ENCODE measurements around the gene SPATA31D4. TPM values are rescaled to one million over a fixed set of nuclear protein-coding genes. Genes with fewer than 3 reads are reported as not detected.
"Not testable (repeated sequence)": the region's sequence is repeated elsewhere in the genome, so short reads cannot be mapped to it uniquely, and the experiment has no call there.

Gene SPATA31D4
- total RNA-seq, 2 experiments from 2014 or later = not detected

GRCh38 chr9:81915801-81916505, 12.3 kb upstream of the SPATA31D4 start:
- no peaks in the 10 kb centered on the region for H3K36me3 Mint-ChIP-seq (ENCODE audit: low read depth)

DNA sequence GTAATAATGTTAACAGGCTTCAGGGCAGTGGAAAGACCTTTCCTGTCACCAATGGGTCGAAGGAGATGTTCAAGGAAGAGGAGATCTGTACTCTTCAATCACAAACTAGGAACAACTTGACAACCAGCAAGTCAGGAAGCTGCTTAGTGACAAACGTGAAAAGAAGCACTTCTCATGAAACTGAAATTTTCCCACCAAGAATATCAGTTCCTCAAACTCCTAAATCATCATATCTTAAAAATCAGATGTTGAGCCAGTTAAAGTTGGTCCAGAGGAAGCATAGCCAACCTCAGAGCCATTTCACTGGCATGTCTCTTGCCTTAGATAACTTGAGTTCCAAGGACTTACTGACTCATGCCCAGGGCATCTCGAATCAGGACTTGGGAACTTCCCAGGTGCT, 9.7 kb upstream of the SPATA31D4 start:
- H3K36me3 Mint-ChIP-seq (ENCODE audit: low read depth); H3K27ac Mint-ChIP-seq; H3K9me3 Mint-ChIP-seq; H3K27me3 Mint-ChIP-seq; POLR2A ChIA-PET; H3K4me3 Mint-ChIP-seq; H3K4me1 Mint-ChIP-seq; DNase-seq; CTCF ChIA-PET: not testable (repeated sequence)

More at GRCh38 chr9:81915801-81916505, 12.3 kb upstream of the SPATA31D4 start:
- Mint-ChIP-seq H3K27ac (no peak overlapping the region), H3K4me1 (no peaks in the 10 kb centered on the region), H3K4me3 (no peak overlapping the region), H3K27me3 (no peaks in the 10 kb centered on the region), H3K9me3 (no peaks in the 10 kb centered on the region)
- no peak for DNase-seq
- CTCF ChIA-PET = no interaction called here
- POLR2A ChIA-PET = no interaction called here

- H3K9me3 Mint-ChIP-seq; H3K4me1 Mint-ChIP-seq; H3K27ac Mint-ChIP-seq; CTCF ChIA-PET; DNase-seq; H3K4me3 Mint-ChIP-seq; POLR2A ChIA-PET; H3K36me3 Mint-ChIP-seq (ENCODE audit: low read depth); H3K27me3 Mint-ChIP-seq: not testable (repeated sequence)
Observed at GRCh38 chr9:81930147-81930546, 1.9 kb downstream of the SPATA31D4 start.

DNA sequence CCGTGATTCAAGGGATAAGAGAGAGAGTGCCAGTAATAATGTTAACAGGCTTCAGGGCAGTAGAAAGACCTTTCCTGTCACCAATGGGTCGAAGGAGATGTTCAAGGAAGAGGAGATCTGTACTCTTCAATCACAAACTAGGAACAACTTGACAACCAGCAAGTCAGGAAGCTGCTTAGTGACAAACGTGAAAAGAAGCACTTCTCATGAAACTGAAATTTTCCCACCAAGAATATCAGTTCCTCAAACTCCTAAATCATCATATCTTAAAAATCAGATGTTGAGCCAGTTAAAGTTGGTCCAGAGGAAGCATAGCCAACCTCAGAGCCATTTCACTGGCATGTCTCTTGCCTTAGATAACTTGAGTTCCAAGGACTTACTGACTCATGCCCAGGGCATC, 5.3 kb downstream of the SPATA31D4 start:
- H3K27ac Mint-ChIP-seq; H3K4me3 Mint-ChIP-seq; H3K36me3 Mint-ChIP-seq (ENCODE audit: low read depth); H3K4me1 Mint-ChIP-seq; CTCF ChIA-PET; POLR2A ChIA-PET; H3K27me3 Mint-ChIP-seq; H3K9me3 Mint-ChIP-seq; DNase-seq: not testable (repeated sequence)

GRCh38 chr9:81943393-81943792, 15.2 kb downstream of the SPATA31D4 start, which contains the start of gene SPATA31D3:
TSS of gene SPATA31D3 (plus strand) at chr9:81943500. CDS start at chr9:81943586, 86 bp downstream.
- CTCF ChIA-PET; H3K36me3 Mint-ChIP-seq (ENCODE audit: low read depth); DNase-seq; POLR2A ChIA-PET; H3K9me3 Mint-ChIP-seq; H3K27ac Mint-ChIP-seq; H3K27me3 Mint-ChIP-seq; H3K4me3 Mint-ChIP-seq; H3K4me1 Mint-ChIP-seq: not testable (repeated sequence)

DNA sequence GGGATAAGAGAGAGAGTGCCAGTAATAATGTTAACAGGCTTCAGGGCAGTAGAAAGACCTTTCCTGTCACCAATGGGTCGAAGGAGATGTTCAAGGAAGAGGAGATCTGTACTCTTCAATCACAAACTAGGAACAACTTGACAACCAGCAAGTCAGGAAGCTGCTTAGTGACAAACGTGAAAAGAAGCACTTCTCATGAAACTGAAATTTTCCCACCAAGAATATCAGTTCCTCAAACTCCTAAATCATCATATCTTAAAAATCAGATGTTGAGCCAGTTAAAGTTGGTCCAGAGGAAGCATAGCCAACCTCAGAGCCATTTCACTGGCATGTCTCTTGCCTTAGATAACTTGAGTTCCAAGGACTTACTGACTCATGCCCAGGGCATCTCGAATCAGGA, 20.4 kb downstream of the SPATA31D4 start:
- H3K27me3 Mint-ChIP-seq; H3K4me1 Mint-ChIP-seq; POLR2A ChIA-PET; H3K36me3 Mint-ChIP-seq (ENCODE audit: low read depth); DNase-seq; H3K9me3 Mint-ChIP-seq; H3K4me3 Mint-ChIP-seq; H3K27ac Mint-ChIP-seq; CTCF ChIA-PET: not testable (repeated sequence)

DNA sequence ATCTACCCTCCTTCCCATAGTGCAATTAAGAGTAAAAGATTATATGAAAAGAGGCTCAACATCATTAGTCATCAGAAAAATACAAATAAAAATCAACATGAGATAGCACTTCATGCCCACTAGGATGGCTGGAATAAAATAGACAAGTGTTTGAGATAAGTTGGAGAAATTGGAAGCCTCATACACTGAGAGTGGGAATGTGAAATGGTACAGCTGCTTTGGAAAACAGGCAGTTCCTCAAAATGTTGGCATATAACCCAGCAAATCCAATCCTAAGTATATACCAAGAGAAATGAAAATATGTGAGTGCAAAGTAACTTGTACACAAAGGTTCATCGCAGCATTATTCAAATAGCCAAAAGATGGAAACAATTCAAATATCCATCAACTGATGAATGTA, 24.9 kb downstream of the SPATA31D4 start:
- Mint-ChIP-seq H3K9me3 (peaks cover 12% of the 10 kb centered on the region), H3K27ac (no peak overlapping the region), H3K4me1 (no peaks in the 10 kb centered on the region), H3K27me3 (no peaks in the 10 kb centered on the region), H3K4me3 (no peak overlapping the region), H3K36me3 (ENCODE audit: low read depth) (no peaks in the 10 kb centered on the region)
- CTCF ChIA-PET = no interaction called here
- POLR2A ChIA-PET = no interaction called here
- no peak for DNase-seq

- POLR2A ChIA-PET = no interaction called here
- H3K4me1 Mint-ChIP-seq = no peaks in the 10 kb centered on the region
- no peak overlapping the region for H3K4me3 Mint-ChIP-seq
- peaks cover 12% of the 10 kb centered on the region for H3K9me3 Mint-ChIP-seq
- no peaks in the 10 kb centered on the region for H3K36me3 Mint-ChIP-seq (ENCODE audit: low read depth)
- no peak overlapping the region for H3K27ac Mint-ChIP-seq
- H3K27me3 Mint-ChIP-seq = no peaks in the 10 kb centered on the region
- no peak for DNase-seq
- CTCF ChIA-PET = no interaction called here
Observed at GRCh38 chr9:81955625-81956024, 27.4 kb downstream of the SPATA31D4 start.

- ChIA-PET POLR2A (no interaction called here), CTCF (no interaction called here)
- H3K27ac Mint-ChIP-seq = no peak overlapping the region
- peaks cover 3% of the 10 kb centered on the region for H3K9me3 Mint-ChIP-seq
- DNase-seq = no peak
- H3K27me3 Mint-ChIP-seq = no peaks in the 10 kb centered on the region
- H3K4me3 Mint-ChIP-seq = no peak overlapping the region
- H3K36me3 Mint-ChIP-seq (ENCODE audit: low read depth) = no peaks in the 10 kb centered on the region
- no peaks in the 10 kb centered on the region for H3K4me1 Mint-ChIP-seq
Observed at GRCh38 chr9:81964218-81965171, 36.3 kb downstream of the SPATA31D4 start.

DNA sequence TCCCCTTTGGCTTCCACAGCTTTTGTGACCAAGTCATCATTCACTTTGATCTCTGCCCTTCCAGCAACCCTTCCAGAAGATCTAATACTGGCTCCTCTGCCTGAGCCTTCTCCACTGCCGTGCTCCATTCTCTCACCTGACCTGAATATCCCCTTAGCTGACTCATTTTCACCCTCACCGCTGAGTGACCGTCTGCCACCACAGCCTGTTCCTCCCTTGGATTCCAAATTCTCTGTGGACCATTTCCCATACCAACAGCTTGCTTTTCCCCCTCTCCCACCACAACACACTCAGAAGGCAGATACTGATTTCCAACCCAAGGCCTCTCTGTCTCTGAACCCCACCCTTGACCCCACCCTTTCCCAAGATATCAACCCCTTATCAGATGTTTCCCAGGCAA, 39.8 kb downstream of the SPATA31D4 start:
- POLR2A ChIA-PET = no interaction called here
- DNase-seq = no peak
- Mint-ChIP-seq H3K4me1 (no peaks in the 10 kb centered on the region), H3K9me3 (peaks cover 3% of the 10 kb centered on the region), H3K4me3 (no peak overlapping the region), H3K27ac (no peak overlapping the region), H3K27me3 (no peaks in the 10 kb centered on the region), H3K36me3 (ENCODE audit: low read depth) (no peaks in the 10 kb centered on the region)
- CTCF ChIA-PET = no interaction called here

- no peaks in the 10 kb centered on the region for H3K27me3 Mint-ChIP-seq
- no peak overlapping the region for H3K4me3 Mint-ChIP-seq
- DNase-seq = no peak
- H3K4me1 Mint-ChIP-seq = no peaks in the 10 kb centered on the region
- peaks cover 5% of the 10 kb centered on the region for H3K9me3 Mint-ChIP-seq
- POLR2A ChIA-PET = no interaction called here
- CTCF ChIA-PET = no interaction called here
- no peaks in the 10 kb centered on the region for H3K36me3 Mint-ChIP-seq (ENCODE audit: low read depth)
- no peak overlapping the region for H3K27ac Mint-ChIP-seq
Observed at GRCh38 chr9:81969971-81970370, 41.7 kb downstream of the SPATA31D4 start.

DNA sequence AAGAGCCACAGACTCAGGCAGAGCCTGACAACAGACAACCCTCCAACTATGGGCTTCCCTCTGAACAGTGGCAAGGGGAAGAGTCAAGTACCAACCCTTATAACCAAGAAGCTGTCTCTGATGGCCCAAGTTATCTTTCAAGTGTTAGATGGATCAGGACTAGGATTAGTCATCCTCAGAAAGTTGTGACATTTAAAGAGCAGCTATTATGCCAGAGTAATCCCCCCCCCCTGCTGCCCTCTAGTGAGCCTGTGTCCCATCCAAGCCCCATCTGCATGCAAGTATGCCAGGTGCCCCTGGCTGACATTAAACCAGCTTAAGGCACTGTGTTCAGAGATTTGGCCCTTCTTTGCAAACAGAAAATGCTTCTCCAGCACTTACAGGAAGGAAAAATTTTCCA, 43.5 kb downstream of the SPATA31D4 start:
- CTCF ChIA-PET = no interaction called here
- no peak for DNase-seq
- H3K27me3 Mint-ChIP-seq = no peaks in the 10 kb centered on the region

GRCh38 chr9:81974764-81975163, 46.5 kb downstream of the SPATA31D4 start:
- H3K36me3 Mint-ChIP-seq (ENCODE audit: low read depth) = no peaks in the 10 kb centered on the region
- ChIA-PET POLR2A (no interaction called here), CTCF (no interaction called here)
- DNase-seq = no peak
- H3K27me3 Mint-ChIP-seq = no peaks in the 10 kb centered on the region
- peaks cover 5% of the 10 kb centered on the region for H3K9me3 Mint-ChIP-seq
- H3K4me1 Mint-ChIP-seq = no peaks in the 10 kb centered on the region
- H3K4me3 Mint-ChIP-seq = no peak overlapping the region
- H3K27ac Mint-ChIP-seq = no peak overlapping the region

More for the DNA sequence above, 43.5 kb downstream of the SPATA31D4 start:
- no peaks in the 10 kb centered on the region for H3K36me3 Mint-ChIP-seq (ENCODE audit: low read depth)
- no peaks in the 10 kb centered on the region for H3K4me1 Mint-ChIP-seq
- H3K9me3 Mint-ChIP-seq = peaks cover 8% of the 10 kb centered on the region
- no peak overlapping the region for H3K27ac Mint-ChIP-seq
- no peak overlapping the region for H3K4me3 Mint-ChIP-seq
- POLR2A ChIA-PET = no interaction called here

Data from activated CD4-positive, alpha-beta T cell treated with anti-CD3 and anti-CD28 coated beads, Interleukin-2, amount 10 ng/mL, durations not matched to agents 7 days and 5 days (primary cell).